Activated naive CD4-positive, alpha-beta T cell treated with Interleukin-2 at 50 U/mL for 16 hours (primary cell): Measurements from ENCODE around the gene BCL3.
"Not testable (repeated sequence)": the region's sequence is repeated elsewhere in the genome, so short reads cannot be mapped to it uniquely, and the experiment has no call there.

Experiments
- DNase-seq: peaks from one replicate; pipeline ENCODE4 v3.0.0-alpha.2; 2020

The BCL3 gene

DNA sequence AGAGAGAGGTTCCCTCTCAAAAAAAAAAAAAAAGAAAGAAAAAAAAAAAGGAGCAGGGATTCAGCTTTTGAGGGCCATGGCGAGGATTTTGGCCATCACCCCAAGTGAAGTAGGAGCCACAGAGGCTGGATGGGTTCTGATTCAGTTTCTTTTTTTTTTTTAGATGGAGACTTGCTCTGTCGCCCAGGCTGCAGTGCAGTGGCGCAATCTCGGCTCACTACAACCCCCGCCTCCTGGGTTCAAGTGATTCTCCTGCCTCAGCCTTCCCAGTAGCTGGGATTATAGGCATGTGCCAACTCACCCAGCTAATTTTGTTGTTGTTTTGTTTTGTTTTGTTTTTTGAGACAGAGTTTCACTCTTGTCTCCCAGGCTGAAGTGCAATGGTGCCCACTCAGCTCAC is 27.1 kb upstream of the BCL3 start:
- DNase-seq, result not testable (repeated sequence)

DNA sequence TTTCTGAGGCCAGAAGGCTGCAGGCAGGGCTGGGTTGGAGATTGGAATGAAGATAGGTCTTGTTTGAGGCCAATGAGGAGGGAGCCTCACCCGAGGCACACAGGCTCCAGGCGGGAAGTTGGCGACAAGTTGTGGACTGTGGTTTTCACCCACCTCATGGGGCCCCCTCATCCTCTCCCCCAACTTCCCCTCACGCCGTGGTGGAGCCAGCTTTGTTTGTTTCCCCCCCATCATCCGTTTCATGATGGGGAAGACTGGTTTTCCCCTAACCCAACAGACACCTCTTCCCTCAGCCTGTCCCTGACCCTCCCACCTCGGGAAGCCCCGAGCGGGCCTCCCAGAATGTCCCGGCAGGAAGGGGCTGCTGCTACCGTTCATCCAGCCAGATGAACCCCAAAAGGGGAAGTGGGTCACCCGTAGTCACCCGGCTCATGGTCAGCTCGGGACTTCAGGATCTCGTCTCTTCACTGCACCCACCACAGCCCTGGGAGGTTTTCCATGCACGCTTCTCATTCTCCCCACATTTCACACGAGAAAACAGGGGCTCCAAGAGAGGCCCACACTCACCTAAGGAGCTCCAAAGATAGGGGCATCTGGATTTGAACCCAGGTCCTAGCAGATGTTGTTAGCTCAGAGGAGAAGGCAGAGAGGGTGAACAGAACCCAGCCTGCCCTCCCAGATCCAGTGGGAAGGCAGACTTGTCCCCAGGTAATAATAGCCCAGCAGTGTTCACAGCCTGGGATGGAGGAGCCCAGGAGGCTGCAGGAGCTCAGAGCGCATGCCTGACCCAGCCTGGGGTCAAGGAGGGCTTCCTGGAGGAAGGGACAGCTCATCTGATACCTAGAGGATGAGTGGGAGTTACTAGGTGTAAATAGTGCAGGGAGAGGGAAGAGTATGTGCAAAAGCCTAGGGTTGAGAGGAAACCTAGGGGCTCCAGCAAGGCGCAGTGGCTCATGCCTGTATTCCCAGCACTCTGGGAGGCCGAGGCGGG is 26.1 kb upstream of the BCL3 start:
- DNase-seq, result no peak

DNA sequence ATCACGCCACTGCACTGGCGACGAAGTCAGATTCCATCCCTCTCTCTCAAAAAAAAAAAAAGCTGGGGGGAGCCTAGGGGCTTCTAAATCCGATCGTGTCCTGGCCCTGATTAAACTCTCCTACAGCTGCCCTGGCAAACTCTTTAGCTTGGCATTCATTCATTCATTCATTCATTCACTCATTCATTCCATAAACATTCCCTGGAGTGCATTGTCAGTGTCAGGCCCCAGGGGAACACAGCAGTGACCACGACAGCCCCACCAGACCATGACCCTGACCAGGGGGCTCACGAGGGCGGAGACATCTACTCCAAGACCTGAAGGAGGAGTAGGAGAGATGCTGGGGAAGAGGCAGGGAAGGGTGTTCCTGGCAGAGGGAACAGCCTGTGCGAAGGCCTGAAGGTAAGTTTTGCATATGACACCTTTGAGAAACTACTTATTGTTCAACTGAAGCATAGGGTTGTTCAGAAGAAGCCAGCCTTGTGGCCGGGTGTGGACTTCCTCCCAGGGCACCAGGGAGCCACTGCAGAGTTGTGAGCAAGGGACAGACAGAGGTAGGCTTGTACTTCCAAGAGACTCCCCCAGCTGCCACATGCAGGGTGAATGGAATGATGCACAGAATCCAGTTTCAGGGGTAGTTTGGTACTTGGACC is 25.1 kb upstream of the BCL3 start:
- DNase-seq, result no peak

DNA sequence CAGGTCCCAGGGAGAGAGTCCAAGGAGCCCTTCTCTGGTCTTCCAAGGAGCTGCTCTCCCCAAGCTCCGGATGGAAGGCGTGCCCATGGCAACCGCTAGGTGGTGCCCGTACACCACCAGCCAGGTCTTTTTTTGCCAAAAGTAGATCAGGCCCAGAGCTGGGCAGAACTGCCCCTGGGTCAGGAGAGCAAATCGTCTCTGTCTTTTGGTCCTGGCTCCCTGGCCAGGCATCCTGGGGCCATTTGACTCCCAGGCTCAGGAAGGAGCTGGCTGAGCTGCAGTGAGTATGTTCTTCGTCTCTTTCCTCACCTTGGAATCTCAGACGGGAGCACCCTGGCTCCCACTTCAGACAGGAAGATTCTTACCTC is 24.6 kb upstream of the BCL3 start:
- peak; percentile 81 for DNase-seq

DNA sequence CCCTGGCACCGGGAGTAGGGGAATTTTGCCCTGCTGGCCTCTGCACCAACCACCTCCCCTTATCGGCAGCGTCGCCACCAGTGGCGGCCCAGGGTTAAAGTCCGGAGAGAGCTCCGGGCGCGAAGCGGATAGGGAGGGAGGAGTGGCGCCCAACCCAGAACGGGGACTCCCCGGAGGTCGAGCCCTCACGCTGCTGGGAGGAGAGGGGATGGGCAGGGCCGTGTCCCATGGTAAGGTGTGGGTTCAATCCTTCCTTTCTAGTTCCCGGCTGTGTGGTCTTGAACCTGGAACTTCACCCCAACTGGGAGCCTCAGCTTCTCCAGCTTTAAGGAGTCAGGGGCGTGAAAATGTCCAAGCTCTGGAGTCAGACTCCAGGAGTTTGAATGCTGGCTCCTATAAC is 23.3 kb upstream of the BCL3 start:
- no peak for DNase-seq

DNA sequence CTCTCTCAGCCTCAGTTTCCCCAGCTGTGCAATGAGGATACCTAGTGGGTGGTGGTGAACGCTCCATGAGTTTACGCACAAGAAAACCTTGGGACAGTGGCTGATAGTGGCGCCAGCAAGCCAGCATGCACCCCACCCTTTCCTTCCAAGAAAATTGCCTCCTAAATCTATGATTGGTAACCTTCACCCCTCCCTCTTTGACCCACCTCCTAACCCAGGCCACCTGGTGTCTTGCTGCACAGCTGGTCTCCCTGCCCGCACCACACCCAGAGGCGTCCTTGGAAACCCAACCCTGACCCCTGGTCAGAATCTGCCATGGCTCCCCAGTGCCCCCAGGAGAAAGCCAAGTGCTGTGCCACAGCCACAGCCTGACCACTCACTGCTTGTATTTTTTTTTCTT is 22.8 kb upstream of the BCL3 start:
- DNase-seq, result no peak

DNA sequence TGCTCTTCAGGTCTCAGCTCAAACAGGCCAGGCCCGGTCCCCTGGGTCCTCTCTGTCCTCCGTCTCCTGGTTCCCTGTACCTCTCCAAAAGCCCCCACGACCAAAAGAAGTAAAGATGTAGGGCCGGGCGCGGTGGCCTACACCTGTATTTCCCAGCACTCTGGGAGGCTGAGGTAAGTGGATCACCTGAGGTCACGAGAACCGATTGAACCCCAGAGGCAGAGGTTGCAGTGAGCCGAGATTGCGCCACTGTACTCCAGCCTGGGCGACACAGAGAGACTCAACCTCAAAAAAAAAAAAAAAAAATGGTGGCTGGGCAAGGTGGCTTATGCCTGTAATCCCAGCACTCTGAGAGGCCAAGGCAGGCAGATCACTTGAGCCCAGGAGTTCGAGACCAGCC is 22.0 kb upstream of the BCL3 start:
- DNase-seq, result no peak

DNA sequence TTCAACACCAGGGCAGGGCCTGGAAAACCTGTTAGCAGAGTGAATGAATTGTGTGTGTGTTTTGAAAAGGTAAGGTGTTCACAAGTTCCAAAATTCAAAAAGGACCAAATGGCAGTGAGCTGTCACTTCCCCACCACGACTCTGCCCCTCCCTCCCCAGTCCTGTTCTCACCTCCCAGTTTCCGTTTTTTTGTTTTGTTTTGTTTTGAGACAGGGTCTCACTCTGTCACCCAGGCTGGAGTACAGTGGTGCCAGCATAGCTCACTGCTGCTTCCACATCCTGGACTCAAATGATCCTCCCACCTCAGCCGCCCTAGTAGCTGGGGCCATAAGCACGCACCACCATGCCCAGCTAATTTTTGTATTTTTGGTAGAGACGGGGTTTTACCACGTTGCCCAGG is 20.3 kb upstream of the BCL3 start:
- no peak for DNase-seq

DNA sequence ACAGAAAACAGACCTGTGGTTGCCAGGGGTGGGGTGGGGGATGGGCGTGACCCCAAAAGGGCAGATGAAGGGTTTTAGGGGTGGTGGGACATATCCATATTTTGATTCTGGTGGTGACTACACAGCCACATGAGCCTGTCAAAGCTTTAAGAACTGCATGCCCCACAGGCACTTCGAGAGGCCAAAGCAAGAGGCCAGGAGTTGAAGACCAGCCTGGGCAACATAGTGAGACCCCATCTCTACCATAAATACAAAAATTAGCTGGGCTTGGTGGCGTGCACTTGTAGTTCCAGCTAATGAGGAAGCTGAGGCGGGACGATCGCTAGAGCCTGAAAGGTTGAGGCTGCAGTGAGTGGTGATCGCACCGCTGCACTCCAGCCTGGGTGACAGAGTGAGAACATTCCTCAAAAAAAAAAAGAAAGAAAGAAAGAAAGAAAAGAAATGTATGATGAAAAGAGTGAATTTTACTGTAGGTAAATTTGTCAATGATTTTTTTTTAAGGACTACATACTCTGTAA is 18.9 kb upstream of the BCL3 start:
- no peak for DNase-seq

DNA sequence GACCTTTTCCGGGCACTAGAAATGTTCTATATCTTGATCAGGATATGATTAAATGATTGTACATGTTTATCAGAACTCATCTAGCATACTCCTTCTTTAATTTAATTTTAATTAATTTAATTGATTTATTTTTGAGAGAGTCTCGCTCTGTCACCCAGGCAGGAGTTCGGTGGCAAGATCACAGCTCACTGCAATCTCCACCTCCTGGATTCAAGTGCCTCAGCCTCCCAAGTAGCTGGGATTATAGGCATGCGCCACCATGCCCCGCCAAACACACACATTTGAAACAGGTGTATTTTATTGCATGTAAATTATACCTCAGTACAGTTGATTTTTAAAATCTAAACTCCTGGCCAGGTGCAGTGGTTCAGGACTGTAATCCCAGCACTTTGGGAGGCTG is 17.4 kb upstream of the BCL3 start:
- no peak for DNase-seq

DNA sequence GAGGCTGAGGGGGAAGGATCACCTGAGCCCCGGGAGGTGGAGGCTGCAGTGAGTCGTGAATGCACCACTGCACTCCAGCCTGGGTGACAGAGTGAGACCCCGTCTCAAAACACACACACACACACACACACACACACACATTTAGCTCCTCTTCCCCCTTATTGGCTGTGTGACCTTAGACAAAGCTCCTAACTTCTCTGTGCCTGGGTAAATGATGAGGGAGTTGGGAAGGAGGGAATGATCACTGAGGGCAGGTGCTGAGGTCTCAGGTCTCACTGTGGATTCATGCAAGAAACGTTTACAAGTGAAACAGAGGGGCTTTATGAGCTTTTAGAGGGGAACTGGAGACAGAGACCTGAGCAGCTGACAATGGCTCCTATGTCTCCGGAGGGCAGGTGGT is 16.9 kb upstream of the BCL3 start:
- no peak for DNase-seq

DNA sequence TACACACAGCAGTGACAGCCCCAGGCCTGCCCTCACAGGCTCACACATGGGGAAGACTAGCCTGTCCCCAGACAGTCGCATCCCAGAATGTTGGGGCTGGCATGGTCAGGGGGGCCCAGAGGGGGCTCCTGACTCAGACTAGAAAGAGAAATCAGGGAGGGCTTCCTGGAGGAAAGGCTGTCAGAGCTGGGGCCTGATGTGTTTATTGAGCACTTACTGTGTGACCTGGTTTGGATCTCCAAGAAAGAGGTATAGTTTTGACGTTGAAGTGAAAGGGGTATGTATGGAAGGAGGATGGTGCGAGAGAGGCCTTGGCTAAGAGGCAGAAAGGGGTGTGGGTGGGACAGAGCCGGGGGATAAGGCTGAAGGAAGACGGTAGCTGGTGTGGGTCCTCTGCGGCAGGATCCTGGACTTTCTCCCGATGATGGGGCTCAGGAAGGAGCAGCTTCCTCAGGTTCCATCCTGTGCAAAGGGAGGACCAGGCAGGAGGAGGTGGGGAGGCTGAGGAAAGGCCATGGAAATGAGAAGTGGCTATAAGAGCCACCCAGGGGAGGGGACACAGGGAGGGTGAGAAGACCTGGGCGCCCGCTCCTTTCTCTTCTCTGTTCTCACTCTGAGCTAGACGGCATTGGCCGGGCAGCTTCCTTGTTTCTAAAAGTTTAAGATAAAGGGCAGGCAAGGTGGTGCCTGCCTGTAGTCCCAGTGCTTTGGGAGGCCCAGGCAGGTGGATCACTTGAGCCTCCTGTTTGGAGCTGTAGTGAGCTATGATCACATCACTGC is 16.1 kb upstream of the BCL3 start:
- no peak for DNase-seq

DNA sequence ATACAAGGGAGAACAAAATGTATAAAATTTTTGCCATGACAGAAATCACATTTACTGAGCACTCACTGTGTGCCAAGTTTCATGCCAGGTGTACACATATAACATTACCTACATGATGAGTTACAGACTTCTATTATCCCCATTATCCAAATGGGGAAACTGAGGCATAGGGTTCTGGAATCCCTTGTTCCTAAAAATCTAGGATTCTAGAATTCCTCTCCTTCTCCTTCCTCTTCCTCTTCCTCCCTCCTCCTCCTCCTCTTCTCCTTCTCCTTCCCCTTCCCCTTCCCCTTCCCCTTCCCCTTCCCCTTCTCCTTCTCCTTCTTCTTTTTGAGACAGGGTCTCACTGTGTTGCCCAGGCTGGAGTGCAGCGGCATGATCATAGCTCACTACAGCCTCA is 14.2 kb upstream of the BCL3 start:
- DNase-seq, result no peak

DNA sequence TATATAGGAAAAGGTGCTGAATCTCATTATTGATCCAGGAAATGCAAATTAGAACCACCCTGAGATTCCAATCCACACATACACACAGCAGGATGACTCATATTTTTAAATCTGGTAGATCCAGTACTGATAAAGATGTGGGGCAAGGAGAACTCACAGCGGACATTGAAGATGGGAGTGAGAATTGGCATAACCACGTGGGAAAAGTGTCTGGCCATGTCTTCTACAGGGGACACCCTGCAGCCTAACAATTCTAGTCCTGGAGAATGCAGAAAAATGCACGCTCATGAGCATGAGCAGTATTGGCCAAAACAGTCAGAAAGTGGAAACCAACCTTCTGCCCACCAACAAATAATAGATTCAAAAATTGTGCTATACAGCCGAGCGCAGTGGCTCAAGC is 13.5 kb upstream of the BCL3 start:
- DNase-seq, result no peak

DNA sequence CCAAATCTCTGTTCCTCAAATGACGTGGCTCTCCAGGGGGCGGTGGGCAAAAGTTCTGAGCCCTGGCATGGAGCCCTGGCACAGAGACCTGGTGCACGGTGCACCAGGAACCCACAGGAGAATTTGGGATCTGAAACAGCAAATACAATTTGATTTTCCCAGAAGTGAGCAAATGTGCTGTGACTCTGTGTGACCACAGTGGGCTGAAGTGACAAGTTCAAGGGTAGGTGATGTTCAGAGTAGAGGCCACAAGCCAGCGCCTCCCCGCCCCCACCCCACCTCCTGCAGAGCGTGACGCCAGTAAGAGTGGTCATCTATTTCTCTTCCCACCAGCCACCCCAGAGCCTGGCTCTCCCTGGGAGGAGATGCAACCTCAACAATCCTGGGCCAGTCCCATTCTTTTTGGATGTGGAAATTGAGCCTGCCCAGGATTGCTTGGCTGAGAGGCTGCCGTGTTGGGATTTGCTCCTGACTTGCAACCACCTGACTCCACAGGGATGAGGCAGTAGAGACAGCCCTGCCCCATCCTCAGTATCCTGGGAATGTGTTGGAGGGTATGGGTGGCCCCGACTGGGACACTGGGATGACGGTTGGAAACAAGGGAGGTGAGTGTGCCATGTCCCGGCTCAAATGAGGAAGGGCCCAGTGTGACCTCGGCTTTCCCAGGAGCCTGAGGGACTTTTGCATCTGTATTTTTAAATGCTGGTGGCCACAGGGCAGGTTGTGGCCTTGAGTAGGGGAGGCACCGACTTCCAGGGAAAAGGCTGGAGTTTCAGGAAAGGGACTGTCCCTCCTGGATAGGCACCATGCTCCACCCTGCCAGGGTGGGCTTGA is 11.1 kb upstream of the BCL3 start:
- no peak for DNase-seq

DNA sequence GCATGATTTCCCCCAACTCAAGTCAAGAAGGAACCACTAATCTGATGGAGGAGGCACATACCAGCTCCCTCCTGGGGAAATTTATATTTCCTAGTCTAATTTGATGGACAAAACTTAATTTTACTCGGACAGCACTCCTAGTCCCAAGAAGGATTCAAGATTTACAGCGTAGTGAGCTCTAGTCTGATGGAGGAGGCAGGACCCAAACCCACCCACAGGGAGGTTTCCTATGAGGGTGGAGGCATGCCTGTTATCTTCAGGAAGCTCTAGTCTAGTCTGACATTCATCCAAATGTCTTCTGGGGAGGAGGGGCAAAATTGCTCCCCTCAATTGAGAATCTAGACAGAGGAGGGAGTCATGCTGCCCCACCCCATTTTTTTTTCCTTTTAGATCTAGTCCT is 10.4 kb upstream of the BCL3 start:
- DNase-seq, result no peak

DNA sequence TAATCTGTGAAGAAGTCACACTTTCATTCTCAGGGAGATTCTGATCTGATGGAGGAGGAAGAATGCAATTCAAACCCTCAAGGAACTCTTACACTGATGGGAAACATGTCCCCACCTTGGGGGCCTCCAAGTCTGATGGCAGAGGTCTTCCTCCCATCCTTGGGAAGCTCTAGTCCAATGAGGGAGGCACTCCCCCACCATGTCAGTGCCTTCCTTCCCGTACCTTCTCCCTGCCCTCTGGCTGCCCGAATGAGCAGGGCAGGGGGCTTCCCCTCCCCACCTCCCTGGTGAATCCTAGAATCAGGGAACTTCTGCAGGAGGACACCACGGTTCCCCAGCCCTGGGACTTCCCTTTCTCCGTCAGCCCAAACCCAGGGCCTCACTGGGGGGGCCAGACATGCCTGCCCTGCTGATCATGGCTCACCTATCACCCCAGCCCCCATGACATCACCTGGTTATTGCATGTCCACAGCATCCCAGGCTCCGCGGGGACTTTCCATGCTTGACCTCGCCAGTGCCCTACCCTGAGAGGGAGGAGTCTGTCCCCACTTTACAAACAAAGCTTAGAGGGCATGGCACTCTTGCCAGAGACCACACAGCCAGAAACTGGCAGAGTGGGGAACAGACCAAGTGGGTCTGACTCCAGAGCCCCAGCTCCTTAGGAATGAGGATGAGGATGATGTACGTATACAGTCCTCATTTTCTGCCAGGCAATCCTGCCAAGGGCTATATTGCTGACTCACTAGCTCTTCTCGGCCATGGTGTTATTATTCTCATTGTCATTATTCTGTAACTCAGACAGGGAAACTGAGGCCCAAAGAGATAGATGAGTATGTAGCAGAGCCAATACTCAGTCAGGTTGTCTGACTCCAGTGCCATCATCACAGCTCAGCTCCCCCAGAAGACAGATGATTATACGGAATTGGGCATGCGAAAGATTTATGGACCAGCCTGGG is 9.6 kb upstream of the BCL3 start:
- no peak for DNase-seq

DNA sequence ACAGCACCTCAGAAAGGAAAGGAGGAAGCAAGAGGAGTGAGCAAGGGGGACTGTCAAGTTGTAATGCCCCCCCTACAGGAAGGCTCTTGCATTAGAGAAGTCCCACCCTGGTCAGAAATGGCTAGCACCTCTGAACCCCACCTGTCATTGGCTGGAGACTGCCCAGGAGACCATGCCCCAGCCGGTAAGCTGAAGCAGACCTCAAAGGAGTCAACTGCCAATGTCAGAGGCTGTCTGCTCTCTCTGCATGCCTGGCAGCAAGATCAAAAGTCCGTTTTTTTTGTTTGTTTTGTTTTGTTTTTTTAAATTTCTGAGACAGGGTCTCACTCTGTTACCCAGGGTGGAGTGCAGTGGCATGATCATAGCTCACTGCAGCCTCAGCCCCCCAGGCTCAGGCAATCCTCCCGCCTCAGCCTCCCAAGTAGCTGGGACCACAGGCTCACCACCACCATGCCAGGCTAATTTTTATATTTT is 8.1 kb upstream of the BCL3 start:
- no peak for DNase-seq

DNA sequence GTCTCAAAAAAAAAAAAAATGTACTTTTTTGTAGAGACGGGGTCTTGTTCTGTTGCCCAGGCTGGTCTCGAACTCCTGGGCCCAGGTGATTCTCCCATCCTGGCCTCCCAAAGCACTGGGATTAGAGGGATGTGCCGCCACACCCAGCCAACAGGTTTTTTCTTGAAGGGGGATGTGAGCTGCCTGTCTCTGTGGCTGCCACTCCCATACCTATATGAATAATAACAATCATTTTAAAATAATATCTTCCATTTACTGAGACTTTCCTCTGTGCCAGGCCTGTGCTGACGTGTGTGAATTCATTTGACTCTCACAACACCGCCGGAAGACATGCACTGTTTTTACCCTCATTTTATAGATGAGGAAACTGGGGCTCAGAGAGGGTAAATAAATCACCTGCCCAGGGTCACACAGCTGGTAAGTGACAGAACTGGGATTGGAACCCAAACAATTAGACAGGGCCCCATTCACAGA is 7.2 kb upstream of the BCL3 start:
- DNase-seq, result no peak

DNA sequence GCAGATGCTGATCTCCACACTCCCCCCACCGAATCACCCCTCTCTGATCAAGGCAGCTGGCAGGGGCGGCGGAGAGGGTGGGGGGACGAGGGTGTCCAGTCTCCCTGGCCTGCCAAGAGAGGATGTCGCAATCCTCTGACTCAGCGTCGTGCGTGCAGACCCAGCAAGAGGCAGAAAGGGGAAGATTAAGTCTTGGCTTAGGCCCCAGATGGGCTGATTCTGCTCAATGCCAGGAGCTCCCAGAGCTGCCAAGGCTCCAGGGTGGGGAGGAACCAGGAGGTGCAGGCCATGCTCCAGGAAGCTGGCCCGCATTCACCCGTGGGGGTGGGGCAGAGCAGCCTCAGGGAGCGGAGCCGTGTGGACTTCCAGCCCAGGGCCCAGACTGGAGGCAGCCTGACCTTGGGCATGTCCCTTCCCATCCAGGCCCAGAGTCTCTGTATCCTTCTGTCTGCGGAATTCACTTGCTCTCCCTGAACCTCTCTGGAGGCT is 6.6 kb upstream of the BCL3 start:
- DNase-seq, result no peak
